22Rv1 (cell line): Measurements from ENCODE around the gene PCSK6.

ENCODE experiments used
- H3K27ac ChIP-seq: fragments of 450-650 bp; 2 replicates; pipeline ENCODE4 v1.5.1; 2017
- CTCF ChIP-seq: fragments of 450-650 bp; IDR thresholded peaks from 2 replicates; pipeline ENCODE4 v1.5.1; 2017; ENCODE audit warnings: mild to moderate bottlenecking
- ZFX ChIP-seq: fragments of 450-650 bp; IDR thresholded peaks from 2 replicates; pipeline ENCODE4 v1.6.1; 2017; ENCODE audit warnings: antibody characterized with exemption, borderline replicate concordance

PCSK6 gene

GRCh38 chr15:101308604-101309435 lies 180.7 kb downstream of the PCSK6 start:
- H3K27ac ChIP-seq: no peak overlapping the region
- TF ChIP-seq ZFX (no peak), CTCF (no peak)

- TF ChIP-seq CTCF: no peak
- no peak for TF ChIP-seq ZFX
- no peak overlapping the region for H3K27ac ChIP-seq
These were observed 181.5 kb downstream of the PCSK6 start for GRCh38 chr15:101307897-101308603.

- TF ChIP-seq ZFX: no peak
- no peak for TF ChIP-seq CTCF
These were observed 182.2 kb downstream of the PCSK6 start for GRCh38 chr15:101307048-101307896.

GRCh38 chr15:101306341-101307047 lies 183.0 kb downstream of the PCSK6 start:
- TF ChIP-seq ZFX: no peak
- TF ChIP-seq CTCF: no peak
- no peak overlapping the region for H3K27ac ChIP-seq

More at GRCh38 chr15:101307048-101307896, 182.2 kb downstream of the PCSK6 start:
- H3K27ac ChIP-seq: no peak overlapping the region

- H3K27ac ChIP-seq: no peak overlapping the region
- TF ChIP-seq ZFX: no peak
- no peak for TF ChIP-seq CTCF
These were observed 183.7 kb downstream of the PCSK6 start for GRCh38 chr15:101305820-101306255.

GRCh38 chr15:101303408-101303807 lies 186.1 kb downstream of the PCSK6 start:
- H3K27ac ChIP-seq: no peak overlapping the region
- no peak for TF ChIP-seq ZFX
- no peak for TF ChIP-seq CTCF
